ENCODE measurements around the gene SGSM1.

SGSM1 gene

GRCh38 chr22:24841261-24841660, 35.2 kb downstream of the SGSM1 start:
- no peak for FAIRE-seq

GRCh38 chr22:24843048-24843447, 37.0 kb downstream of the SGSM1 start:
- no peak for FAIRE-seq

- no peak for FAIRE-seq
These were observed 39.3 kb downstream of the SGSM1 start for GRCh38 chr22:24845041-24845898.

- no peak for FAIRE-seq
These were observed 41.5 kb downstream of the SGSM1 start for GRCh38 chr22:24847490-24847889.

- FAIRE-seq, result no peak
These were observed 42.7 kb downstream of the SGSM1 start for GRCh38 chr22:24848559-24849168.

GRCh38 chr22:24855794-24856193, 49.8 kb downstream of the SGSM1 start:
- FAIRE-seq, result no peak

- FAIRE-seq, result no peak
These were observed 51.6 kb downstream of the SGSM1 start for GRCh38 chr22:24857576-24857975.

- FAIRE-seq, result no peak
These were observed 53.6 kb downstream of the SGSM1 start for GRCh38 chr22:24859587-24859986.

GRCh38 chr22:24865508-24865907, 59.5 kb downstream of the SGSM1 start:
- FAIRE-seq, result no peak

- FAIRE-seq, result no peak
These were observed 61.5 kb downstream of the SGSM1 start for GRCh38 chr22:24867323-24868022.

- FAIRE-seq, result no peak
These were observed 63.0 kb downstream of the SGSM1 start for GRCh38 chr22:24868979-24869378.

- FAIRE-seq, result no peak
These were observed 65.7 kb downstream of the SGSM1 start for GRCh38 chr22:24871611-24872205.

GRCh38 chr22:24873226-24873625, 67.2 kb downstream of the SGSM1 start:
- FAIRE-seq, result no peak

GRCh38 chr22:24875862-24876506, 70.0 kb downstream of the SGSM1 start:
- FAIRE-seq, result no peak

GRCh38 chr22:24876700-24877099, 70.7 kb downstream of the SGSM1 start:
- FAIRE-seq, result no peak

- no peak for FAIRE-seq
These were observed 73.0 kb downstream of the SGSM1 start for GRCh38 chr22:24878969-24879368.

GRCh38 chr22:24883432-24883831, 77.4 kb downstream of the SGSM1 start:
- FAIRE-seq, result no peak

- FAIRE-seq, result no peak
These were observed 81.2 kb downstream of the SGSM1 start for GRCh38 chr22:24887260-24887659.

- no peak for FAIRE-seq
These were observed 87.5 kb downstream of the SGSM1 start for GRCh38 chr22:24893341-24894070.

- FAIRE-seq, result no peak
These were observed 88.4 kb downstream of the SGSM1 start for GRCh38 chr22:24894220-24894975.

GRCh38 chr22:24894998-24895397, 89.0 kb downstream of the SGSM1 start:
- no peak for FAIRE-seq
